Duodenal mucosa (tissue), 2 donors: Measurements from ENCODE around the gene KREMEN2.
"Not testable (repeated sequence)": the region's sequence is repeated elsewhere in the genome, so short reads cannot be mapped to it uniquely, and the experiment has no call there.

ENCODE experiments used
- H3K27ac ChIP-seq: one replicate; pipeline ENCODE4 v1.7.0; 2013; ENCODE audit warnings: low read depth, low read length
- H3K27me3 ChIP-seq, 2 donors: one replicate each; pipeline ENCODE4 v1.7.0; 2013; ENCODE audit warnings: low read length in 2 of 2, control low read depth in 1 of 2; ENCODE audit not compliant: insufficient read depth in 2 of 2, control insufficient read depth in 1 of 2
- H3K36me3 ChIP-seq, 2 donors: one replicate each; pipeline ENCODE4 v1.7.0; 2013; ENCODE audit warnings: low read length in 2 of 2, control low read depth in 1 of 2; ENCODE audit not compliant: insufficient read depth in 2 of 2, control insufficient read depth in 1 of 2
- H3K4me1 ChIP-seq, 2 donors: one replicate each; pipeline ENCODE4 v1.7.0; 2013; ENCODE audit warnings: low read length in 2 of 2, control low read depth in 1 of 2; ENCODE audit not compliant: insufficient read depth in 2 of 2, control insufficient read depth in 1 of 2
- H3K4me3 ChIP-seq, 2 donors: one replicate each; pipeline ENCODE4 v1.7.0; 2013; ENCODE audit warnings: low read length in 2 of 2, low read depth in 1 of 2
- H3K9ac ChIP-seq, 2 donors: one replicate each; pipeline ENCODE4 v1.7.0; 2013; ENCODE audit warnings: low read length in 2 of 2, low read depth in 1 of 2
- H3K9me3 ChIP-seq, 2 donors: one replicate each; pipeline ENCODE4 v1.7.0; 2013; ENCODE audit warnings: low read length in 2 of 2, control low read depth in 1 of 2; ENCODE audit not compliant: control insufficient read depth in 1 of 2

Gene KREMEN2

DNA sequence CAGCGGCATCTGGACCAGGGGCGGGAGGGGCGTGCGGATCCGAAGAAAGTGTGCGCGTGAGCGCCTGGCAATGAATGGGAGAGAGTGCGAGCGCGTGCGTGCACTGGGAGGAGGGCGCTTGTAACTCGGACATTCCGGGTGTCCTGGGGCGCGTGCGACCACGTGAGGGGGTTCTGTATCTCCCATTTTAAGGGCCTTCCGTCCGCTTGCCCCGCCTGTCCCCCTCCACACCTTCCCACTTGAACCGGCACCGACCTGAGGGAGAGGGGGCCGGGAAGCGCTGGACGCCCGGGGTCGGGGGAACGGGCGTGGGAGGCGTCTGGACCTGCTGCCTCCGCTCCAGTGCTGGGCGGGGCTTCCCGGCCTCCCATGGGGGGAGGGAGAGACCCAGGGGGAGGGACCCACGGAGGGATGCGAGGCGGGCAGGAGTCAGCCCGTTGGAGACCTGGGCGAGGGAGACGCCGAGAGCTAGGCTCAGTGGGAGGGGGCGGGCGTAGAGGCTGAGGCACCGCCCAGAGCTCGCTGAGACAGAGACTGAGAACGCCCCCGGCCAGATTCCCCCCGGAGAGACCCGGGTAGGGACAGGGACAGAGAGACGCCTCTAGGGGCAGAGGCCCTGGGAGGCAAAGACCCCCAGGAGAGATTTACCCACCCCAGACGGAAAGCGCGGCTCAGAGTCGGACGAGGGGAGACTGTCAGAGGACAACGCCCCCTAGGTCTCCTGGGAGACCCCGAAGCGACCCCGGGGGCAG lies at the start of gene KREMEN2:
Gene KREMEN2, plus strand, starts transcription at position 553 of the 752 bp plus-strand sequence. CDS start 246 bp downstream, outside the sequence.
- Histone ChIP-seq H3K36me3 (no peaks in the 10 kb centered on the region), H3K4me1 (peaks cover 9 to 32% of the 10 kb centered on the region in 2 donors), H3K4me3 (peak within 1 kb of the TSS; percentile 35 to 50), H3K9ac (no peak within 1 kb of the TSS), H3K27ac (no peak within 1 kb of the TSS), H3K27me3 (peaks cover 46 to 65% of the 10 kb centered on the region in 2 donors), H3K9me3 (no peaks in the 10 kb centered on the region)

DNA sequence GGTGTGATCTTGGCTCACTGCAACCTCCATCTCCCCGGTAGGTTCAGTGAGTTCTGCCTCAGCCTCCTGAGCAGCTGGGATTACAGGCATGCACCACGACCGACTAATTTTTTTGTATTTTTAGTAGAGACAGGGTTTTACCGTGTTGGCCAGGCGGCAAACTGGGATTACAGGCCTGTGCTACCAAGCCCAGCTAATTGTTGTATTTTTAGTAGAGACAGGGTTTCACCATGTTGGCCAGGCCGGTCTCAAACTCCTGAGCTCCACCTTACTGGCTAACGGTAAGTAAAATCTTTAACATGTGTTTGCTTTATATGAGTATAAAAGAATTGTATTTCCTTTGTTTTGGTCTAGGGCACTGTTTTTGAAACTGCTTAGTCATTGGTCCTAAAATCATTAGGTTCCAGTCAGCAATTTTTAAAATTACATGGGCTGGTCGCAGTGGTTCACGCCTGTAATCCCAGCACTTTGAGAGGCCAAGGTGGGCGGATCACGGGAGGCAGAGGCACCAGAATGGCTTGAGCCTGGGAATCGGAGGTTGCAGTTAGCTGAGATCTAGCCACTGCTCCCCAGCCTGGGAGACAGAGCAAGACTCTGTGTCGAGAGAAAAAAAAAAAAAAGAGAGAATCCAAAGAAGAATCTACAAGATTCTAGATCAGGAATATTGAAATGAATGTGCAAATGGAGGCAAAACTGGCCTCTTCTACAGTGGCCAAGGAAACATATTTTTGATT lies 48.7 kb upstream of the KREMEN2 start:
- Histone ChIP-seq H3K9ac (no peak overlapping the region), H3K4me1 (peaks cover 6 to 7% of the 10 kb centered on the region in 2 donors), H3K36me3 (peaks cover 0 to 9% of the 10 kb centered on the region in 2 donors)

DNA sequence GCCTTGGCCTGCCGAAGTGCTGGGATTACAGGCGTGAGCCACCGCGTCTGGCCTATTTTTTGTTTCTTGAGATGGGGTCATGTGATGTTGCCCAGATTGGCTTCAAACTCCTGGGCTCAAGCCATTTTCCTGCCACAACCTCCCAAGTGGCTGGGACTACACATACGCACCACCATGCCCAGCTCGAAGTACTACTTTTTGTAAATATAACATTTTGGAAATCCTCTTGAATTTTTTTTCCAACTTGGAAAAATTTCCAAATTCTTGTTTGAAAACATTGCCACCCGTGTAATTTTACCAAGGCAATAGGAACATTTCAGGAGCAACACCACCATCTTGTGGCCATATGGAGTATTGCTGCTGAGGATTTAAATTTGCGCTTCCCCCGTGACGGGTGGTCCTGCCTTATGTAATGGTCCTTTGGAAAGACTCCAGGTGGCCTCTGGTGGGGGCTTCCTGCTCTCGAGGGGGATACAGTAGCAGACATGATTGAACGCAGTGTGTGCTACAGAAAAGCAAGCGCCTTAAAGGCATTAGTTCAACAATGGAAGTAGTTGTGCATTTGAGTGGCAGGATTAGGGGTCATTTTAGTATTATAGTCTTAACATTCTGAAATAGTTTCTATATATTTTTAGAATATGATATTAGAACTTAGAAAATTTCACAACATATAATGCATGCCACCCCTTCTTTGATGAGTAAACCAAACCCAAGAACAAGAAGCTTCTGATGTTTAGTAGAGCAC lies 44.4 kb upstream of the KREMEN2 start:
- Histone ChIP-seq H3K9ac (no peak overlapping the region), H3K4me3 (no peak overlapping the region), H3K27ac (no peak overlapping the region), H3K36me3 (peaks cover 0 to 12% of the 10 kb centered on the region in 2 donors), H3K4me1 (no peaks in the 10 kb centered on the region), H3K27me3 (no peaks in the 10 kb centered on the region), H3K9me3 (no peaks in the 10 kb centered on the region)

More for the DNA sequence above, 48.7 kb upstream of the KREMEN2 start:
- Histone ChIP-seq H3K9me3 (no peaks in the 10 kb centered on the region), H3K27me3 (no peaks in the 10 kb centered on the region), H3K4me3 (no peak overlapping the region), H3K27ac (no peak overlapping the region)

GRCh38 chr16:2923481-2923880 lies 40.6 kb upstream of the KREMEN2 start:
- no peak overlapping the region for H3K4me3 ChIP-seq
- peaks cover 0 to 7% of the 10 kb centered on the region in 2 donors for H3K36me3 ChIP-seq
- no peaks in the 10 kb centered on the region for H3K27me3 ChIP-seq
- peaks cover 0 to 4% of the 10 kb centered on the region in 2 donors for H3K4me1 ChIP-seq
- H3K9ac ChIP-seq, result no peak overlapping the region
- H3K9me3 ChIP-seq, result no peaks in the 10 kb centered on the region
- H3K27ac ChIP-seq, result no peak overlapping the region

DNA sequence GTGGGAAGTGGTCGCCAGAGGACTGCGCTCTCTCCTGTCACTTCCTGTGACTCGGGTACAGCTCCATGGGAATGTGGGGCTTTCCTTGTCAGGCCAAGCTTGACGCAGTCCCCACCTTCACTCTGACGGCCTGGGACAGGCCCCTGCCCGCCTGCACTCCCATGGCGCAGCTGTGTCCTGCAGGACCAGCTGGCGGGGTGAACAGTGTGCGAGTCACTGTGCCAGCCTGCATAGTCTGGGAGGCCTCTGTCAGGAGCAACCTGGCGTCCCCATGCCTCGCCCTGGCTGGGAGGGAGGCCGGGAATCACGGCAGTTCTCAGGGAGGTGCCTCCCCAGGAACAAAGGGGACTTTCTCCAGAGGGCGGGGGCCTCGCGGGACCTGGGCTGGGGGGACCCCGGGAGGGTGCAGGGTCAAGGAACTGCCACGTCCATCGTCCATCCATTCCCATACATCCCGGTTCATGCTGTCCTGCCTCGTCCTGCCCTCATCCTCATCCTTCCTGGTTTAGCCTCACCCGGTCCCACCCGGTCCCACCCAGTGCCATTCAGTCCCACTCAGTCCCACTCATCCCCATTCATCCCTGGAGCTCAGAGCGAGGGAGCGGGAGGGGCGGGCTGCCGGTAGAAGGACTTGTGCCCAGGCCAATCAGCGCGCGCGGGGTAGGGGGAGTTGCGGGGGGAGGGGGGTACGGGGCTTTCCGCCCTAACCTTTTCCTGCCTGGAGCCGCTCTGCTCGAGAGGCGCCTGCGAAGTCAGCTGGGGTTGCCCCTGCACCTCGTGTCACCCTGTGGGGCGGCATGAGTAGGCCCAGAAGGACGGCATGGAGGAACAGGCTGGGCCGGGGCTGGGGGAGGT lies 38.9 kb upstream of the KREMEN2 start:
- H3K9ac ChIP-seq, result no peak overlapping the region
- H3K4me3 ChIP-seq, result no peak overlapping the region
- no peaks in the 10 kb centered on the region for H3K9me3 ChIP-seq
- no peaks in the 10 kb centered on the region for H3K27me3 ChIP-seq
- H3K4me1 ChIP-seq, result peaks cover 0 to 4% of the 10 kb centered on the region in 2 donors
- H3K27ac ChIP-seq, result no peak overlapping the region
- H3K36me3 ChIP-seq, result peaks cover 0 to 13% of the 10 kb centered on the region in 2 donors

- H3K27ac ChIP-seq, result no peak overlapping the region
- no peak overlapping the region for H3K4me3 ChIP-seq
- peaks cover 0 to 17% of the 10 kb centered on the region in 2 donors for H3K36me3 ChIP-seq
- no peak overlapping the region for H3K9ac ChIP-seq
- no peaks in the 10 kb centered on the region for H3K27me3 ChIP-seq
- H3K9me3 ChIP-seq, result no peaks in the 10 kb centered on the region
- peaks cover 0 to 4% of the 10 kb centered on the region in 2 donors for H3K4me1 ChIP-seq
Measured at GRCh38 chr16:2925951-2926649, 38.0 kb upstream of the KREMEN2 start.

DNA sequence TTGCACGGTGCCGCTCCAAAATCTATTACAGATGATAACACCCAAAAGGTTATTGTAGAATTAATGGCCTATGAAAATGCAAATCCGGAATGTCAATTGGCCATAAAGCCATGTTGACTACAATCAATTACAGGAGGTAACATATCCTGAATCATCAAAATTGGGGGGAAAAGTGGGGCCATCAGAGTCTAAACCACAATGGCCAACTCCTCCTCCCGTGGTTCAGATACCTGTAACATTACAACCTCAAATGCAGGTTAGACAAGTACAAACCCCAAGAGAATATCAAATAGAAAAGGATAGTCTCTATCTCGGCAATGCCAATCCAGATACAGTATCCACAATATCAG lies 37.5 kb upstream of the KREMEN2 start:
- Histone ChIP-seq H3K27ac (no peak overlapping the region), H3K4me3 (peak overlapping the region; percentile 34 to 44), H3K27me3 (no peaks in the 10 kb centered on the region), H3K36me3 (peaks cover 0 to 17% of the 10 kb centered on the region in 2 donors), H3K9me3 (no peaks in the 10 kb centered on the region), H3K9ac (no peak overlapping the region), H3K4me1 (peaks cover 0 to 4% of the 10 kb centered on the region in 2 donors)

GRCh38 chr16:2927010-2927646 lies 36.9 kb upstream of the KREMEN2 start:
- Histone ChIP-seq H3K9ac (no peak overlapping the region), H3K4me1 (peaks cover 0 to 4% of the 10 kb centered on the region in 2 donors), H3K4me3 (peak overlapping the region; percentile 34 to 44), H3K9me3 (no peaks in the 10 kb centered on the region), H3K36me3 (peaks cover 0 to 15% of the 10 kb centered on the region in 2 donors), H3K27ac (no peak overlapping the region), H3K27me3 (no peaks in the 10 kb centered on the region)

DNA sequence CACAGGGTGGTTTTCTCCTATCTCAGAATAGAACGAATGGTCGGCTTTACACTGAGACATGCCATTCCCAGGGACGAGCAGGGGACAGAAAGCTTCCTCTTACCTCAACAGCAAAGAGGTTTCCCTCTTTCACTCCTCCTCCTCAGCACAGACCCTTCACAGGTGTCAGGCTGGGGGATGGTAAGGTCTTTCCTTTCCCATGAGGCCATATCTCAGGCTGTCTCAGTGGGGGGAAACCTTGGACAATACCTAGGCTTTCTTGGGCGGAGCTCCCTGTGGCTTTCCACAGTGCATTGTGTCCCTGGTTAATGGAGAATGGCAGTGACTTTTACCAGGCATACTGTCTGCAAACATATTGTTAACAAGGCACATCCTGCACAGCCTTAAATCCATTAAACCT lies 35.9 kb upstream of the KREMEN2 start:
- H3K9ac ChIP-seq, H3K9me3 ChIP-seq, H3K27ac ChIP-seq, H3K27me3 ChIP-seq, H3K4me1 ChIP-seq, H3K4me3 ChIP-seq: not testable (repeated sequence)
- H3K36me3 ChIP-seq, result peaks cover 0 to 14% of the 10 kb centered on the region in 2 donors
